ENCODE measurements around the gene MACROD2.

Gene MACROD2

DNA sequence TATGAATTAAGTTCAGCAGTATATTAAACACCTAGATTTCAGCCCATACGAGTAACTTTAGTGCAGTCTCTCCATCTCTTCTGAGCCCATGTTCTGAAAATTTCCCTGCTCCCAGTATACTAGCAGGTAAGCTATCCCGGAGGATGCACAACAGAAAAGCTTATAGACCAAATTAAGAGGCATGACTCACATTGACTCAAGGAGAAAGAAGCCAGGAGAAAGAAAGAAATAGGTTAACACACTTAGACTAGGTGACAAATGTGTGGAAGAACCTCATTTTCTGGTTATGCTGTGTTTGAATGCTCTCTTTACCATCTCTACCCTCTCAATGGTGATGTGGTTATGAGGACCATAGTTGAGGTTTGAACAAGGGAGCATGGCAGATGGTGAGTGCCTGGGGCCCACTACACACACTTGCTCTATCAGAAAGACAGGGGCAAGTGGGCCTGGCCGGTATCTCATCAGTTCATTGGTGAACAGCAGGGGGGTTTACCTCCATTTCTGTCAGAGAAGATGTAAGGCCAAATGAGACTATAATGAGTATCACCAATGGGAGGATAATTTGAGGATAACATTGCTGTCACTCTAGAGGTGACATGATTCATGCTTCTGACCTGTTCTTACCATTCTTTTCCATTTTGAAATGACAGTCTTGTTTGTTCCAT is 1244.4 kb downstream of the MACROD2 start:
- no peak for ATAC-seq
- TF ChIP-seq, protein P1, sequence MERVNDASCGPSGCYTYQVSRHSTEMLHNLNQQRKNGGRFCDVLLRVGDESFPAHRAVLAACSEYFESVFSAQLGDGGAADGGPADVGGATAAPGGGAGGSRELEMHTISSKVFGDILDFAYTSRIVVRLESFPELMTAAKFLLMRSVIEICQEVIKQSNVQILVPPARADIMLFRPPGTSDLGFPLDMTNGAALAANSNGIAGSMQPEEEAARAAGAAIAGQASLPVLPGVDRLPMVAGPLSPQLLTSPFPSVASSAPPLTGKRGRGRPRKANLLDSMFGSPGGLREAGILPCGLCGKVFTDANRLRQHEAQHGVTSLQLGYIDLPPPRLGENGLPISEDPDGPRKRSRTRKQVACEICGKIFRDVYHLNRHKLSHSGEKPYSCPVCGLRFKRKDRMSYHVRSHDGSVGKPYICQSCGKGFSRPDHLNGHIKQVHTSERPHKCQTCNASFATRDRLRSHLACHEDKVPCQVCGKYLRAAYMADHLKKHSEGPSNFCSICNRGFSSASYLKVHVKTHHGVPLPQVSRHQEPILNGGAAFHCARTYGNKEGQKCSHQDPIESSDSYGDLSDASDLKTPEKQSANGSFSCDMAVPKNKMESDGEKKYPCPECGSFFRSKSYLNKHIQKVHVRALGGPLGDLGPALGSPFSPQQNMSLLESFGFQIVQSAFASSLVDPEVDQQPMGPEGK (CRISPR knock-in tag; IDR thresholded peaks at IDR 0.05; ENCODE audit: borderline replicate concordance) = no peak
- no peak for TF ChIP-seq ZNF70 (CRISPR knock-in tag; IDR thresholded peaks at IDR 0.05)
- TF ChIP-seq, protein P2, sequence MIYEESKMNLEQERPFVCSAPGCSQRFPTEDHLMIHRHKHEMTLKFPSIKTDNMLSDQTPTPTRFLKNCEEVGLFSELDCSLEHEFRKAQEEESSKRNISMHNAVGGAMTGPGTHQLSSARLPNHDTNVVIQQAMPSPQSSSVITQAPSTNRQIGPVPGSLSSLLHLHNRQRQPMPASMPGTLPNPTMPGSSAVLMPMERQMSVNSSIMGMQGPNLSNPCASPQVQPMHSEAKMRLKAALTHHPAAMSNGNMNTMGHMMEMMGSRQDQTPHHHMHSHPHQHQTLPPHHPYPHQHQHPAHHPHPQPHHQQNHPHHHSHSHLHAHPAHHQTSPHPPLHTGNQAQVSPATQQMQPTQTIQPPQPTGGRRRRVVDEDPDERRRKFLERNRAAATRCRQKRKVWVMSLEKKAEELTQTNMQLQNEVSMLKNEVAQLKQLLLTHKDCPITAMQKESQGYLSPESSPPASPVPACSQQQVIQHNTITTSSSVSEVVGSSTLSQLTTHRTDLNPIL (CRISPR knock-in tag; IDR thresholded peaks at IDR 0.05; ENCODE audit: low read depth) = no peak
- TF ChIP-seq ARNTL (CRISPR knock-in tag; IDR thresholded peaks at IDR 0.05; ENCODE audit: borderline replicate concordance, low read depth) = no peak
- TF ChIP-seq, protein P3, sequence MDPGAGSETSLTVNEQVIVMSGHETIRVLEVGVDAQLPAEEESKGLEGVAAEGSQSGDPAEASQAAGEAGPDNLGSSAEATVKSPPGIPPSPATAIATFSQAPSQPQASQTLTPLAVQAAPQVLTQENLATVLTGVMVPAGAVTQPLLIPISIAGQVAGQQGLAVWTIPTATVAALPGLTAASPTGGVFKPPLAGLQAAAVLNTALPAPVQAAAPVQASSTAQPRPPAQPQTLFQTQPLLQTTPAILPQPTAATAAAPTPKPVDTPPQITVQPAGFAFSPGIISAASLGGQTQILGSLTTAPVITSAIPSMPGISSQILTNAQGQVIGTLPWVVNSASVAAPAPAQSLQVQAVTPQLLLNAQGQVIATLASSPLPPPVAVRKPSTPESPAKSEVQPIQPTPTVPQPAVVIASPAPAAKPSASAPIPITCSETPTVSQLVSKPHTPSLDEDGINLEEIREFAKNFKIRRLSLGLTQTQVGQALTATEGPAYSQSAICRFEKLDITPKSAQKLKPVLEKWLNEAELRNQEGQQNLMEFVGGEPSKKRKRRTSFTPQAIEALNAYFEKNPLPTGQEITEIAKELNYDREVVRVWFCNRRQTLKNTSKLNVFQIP (CRISPR knock-in tag; IDR thresholded peaks at IDR 0.05; ENCODE audit: borderline replicate concordance, low read depth) = no peak
- no peak for TF ChIP-seq ZNF565 (CRISPR knock-in tag; conservative IDR thresholded peaks at IDR 0.05; ENCODE audit: low read depth)
- TF ChIP-seq ZC3H10 (CRISPR knock-in tag; IDR thresholded peaks at IDR 0.05) = no peak
- TF ChIP-seq OSR1 (CRISPR knock-in tag; IDR thresholded peaks at IDR 0.05) = no peak
- TF ChIP-seq, protein P4, sequence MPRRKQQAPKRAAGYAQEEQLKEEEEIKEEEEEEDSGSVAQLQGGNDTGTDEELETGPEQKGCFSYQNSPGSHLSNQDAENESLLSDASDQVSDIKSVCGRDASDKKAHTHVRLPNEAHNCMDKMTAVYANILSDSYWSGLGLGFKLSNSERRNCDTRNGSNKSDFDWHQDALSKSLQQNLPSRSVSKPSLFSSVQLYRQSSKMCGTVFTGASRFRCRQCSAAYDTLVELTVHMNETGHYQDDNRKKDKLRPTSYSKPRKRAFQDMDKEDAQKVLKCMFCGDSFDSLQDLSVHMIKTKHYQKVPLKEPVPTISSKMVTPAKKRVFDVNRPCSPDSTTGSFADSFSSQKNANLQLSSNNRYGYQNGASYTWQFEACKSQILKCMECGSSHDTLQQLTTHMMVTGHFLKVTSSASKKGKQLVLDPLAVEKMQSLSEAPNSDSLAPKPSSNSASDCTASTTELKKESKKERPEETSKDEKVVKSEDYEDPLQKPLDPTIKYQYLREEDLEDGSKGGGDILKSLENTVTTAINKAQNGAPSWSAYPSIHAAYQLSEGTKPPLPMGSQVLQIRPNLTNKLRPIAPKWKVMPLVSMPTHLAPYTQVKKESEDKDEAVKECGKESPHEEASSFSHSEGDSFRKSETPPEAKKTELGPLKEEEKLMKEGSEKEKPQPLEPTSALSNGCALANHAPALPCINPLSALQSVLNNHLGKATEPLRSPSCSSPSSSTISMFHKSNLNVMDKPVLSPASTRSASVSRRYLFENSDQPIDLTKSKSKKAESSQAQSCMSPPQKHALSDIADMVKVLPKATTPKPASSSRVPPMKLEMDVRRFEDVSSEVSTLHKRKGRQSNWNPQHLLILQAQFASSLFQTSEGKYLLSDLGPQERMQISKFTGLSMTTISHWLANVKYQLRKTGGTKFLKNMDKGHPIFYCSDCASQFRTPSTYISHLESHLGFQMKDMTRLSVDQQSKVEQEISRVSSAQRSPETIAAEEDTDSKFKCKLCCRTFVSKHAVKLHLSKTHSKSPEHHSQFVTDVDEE (CRISPR knock-in tag; IDR thresholded peaks at IDR 0.05) = no peak
- TF ChIP-seq ZFP30 (CRISPR knock-in tag; IDR thresholded peaks at IDR 0.05) = no peak
- TF ChIP-seq GLIS3 (CRISPR knock-in tag; IDR thresholded peaks at IDR 0.05) = no peak
- TF ChIP-seq PPARA (CRISPR knock-in tag; IDR thresholded peaks at IDR 0.05; ENCODE audit: borderline replicate concordance) = no peak
- TF ChIP-seq, protein P5, sequence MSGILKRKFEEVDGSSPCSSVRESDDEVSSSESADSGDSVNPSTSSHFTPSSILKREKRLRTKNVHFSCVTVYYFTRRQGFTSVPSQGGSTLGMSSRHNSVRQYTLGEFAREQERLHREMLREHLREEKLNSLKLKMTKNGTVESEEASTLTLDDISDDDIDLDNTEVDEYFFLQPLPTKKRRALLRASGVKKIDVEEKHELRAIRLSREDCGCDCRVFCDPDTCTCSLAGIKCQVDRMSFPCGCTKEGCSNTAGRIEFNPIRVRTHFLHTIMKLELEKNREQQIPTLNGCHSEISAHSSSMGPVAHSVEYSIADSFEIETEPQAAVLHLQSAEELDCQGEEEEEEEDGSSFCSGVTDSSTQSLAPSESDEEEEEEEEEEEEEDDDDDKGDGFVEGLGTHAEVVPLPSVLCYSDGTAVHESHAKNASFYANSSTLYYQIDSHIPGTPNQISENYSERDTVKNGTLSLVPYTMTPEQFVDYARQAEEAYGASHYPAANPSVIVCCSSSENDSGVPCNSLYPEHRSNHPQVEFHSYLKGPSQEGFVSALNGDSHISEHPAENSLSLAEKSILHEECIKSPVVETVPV (CRISPR knock-in tag; IDR thresholded peaks at IDR 0.05) = no peak
- TF ChIP-seq TCF4 (CRISPR knock-in tag; IDR thresholded peaks at IDR 0.05; ENCODE audit: borderline replicate concordance) = no peak
- TF ChIP-seq RARB (CRISPR knock-in tag; IDR thresholded peaks at IDR 0.05) = no peak
- TF ChIP-seq ZNF8 (CRISPR knock-in tag; IDR thresholded peaks at IDR 0.05) = no peak
- TF ChIP-seq ZFP3 (CRISPR knock-in tag; IDR thresholded peaks at IDR 0.05) = no peak
- no peak for TF ChIP-seq SNAI2 (CRISPR knock-in tag; IDR thresholded peaks at IDR 0.05)
- TF ChIP-seq ESRRG (CRISPR knock-in tag; IDR thresholded peaks at IDR 0.05) = no peak
- TF ChIP-seq TOX (CRISPR knock-in tag; IDR thresholded peaks at IDR 0.05; ENCODE audit: borderline replicate concordance) = no peak

DNA sequence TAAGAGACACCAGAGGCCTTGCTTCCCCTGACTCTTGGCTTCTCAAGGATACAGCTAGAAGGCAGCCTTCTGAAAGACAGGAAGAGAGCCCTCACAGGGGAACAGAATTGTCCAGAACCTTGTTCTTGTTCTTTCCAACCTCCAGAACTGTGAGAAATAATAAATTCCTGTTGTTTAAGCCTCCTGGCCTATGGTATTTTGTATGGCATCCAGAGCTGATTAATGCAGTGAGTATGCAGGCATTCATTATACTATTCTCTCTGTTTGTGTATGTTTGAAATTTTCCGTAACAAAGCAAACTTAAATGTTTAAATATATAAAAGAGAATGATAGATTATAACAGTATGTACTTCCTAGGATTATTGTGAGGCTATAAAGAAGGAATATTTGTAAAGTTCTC is 1245.5 kb downstream of the MACROD2 start:
- TF ChIP-seq, protein P5 (CRISPR knock-in tag; IDR thresholded peaks at IDR 0.05) = no peak
- TF ChIP-seq RARB (CRISPR knock-in tag; IDR thresholded peaks at IDR 0.05) (no peak), ESRRG (CRISPR knock-in tag; IDR thresholded peaks at IDR 0.05) (no peak), ZFP30 (CRISPR knock-in tag; IDR thresholded peaks at IDR 0.05) (no peak), TCF4 (CRISPR knock-in tag; IDR thresholded peaks at IDR 0.05; ENCODE audit: borderline replicate concordance) (no peak), GLIS3 (CRISPR knock-in tag; IDR thresholded peaks at IDR 0.05) (no peak), ZNF565 (CRISPR knock-in tag; conservative IDR thresholded peaks at IDR 0.05; ENCODE audit: low read depth) (no peak), OSR1 (CRISPR knock-in tag; IDR thresholded peaks at IDR 0.05) (no peak), BACH2 (CRISPR knock-in tag; IDR thresholded peaks at IDR 0.05; ENCODE audit: borderline replicate concordance) (no peak), ZC3H10 (CRISPR knock-in tag; IDR thresholded peaks at IDR 0.05) (no peak), ZNF8 (CRISPR knock-in tag; IDR thresholded peaks at IDR 0.05) (no peak), TOX (CRISPR knock-in tag; IDR thresholded peaks at IDR 0.05; ENCODE audit: borderline replicate concordance) (no peak)
- TF ChIP-seq, protein P2 (CRISPR knock-in tag; IDR thresholded peaks at IDR 0.05; ENCODE audit: low read depth) = no peak
- no peak for ATAC-seq
